ENCODE data around the gene SLC4A1.

The SLC4A1 gene

DNA sequence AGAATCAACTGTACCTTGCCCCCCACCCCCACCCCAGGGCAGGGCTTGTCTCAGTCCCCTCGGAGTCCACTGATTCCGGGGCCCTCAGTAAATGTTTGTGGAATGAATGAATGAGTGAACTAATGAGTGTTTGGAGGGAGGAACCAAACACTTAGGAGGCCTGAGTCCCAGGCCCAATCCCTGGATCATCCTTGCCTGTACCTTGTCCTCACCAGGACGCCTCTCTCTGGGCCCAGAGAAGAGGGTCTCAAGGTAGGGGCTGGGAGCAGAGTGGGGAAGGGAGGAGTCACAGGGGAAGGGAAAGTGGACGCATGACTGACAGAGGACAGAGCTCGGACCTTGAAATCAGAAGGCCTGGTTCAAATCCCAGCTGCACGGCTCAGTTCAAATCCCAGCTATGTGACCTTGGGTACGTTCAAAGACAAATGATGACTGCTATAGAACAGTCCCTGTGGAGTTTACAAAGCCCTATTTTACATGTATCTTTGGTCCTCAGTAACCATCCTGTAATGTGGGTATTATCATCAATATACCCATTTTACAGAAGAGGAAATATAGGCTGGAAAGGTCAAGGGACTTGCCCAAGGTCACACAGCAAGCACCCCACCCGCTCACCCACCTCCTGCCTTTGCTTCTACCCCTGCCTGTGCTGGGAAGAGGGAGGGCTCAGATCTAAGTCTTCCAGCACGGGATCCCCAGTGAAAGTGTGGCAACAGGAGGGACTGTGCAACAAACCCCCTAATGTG, 18.3 kb downstream of the SLC4A1 start:
- no peaks in the 10 kb centered on the region for H3K36me3 ChIP-seq (ENCODE audit: insufficient read depth, low read length)
- no peak overlapping the region for H3K4me3 ChIP-seq (ENCODE audit: low read depth in 1 of 2, low read length in 2 of 2)
- H3K27ac ChIP-seq (ENCODE audit: low read length): no peak overlapping the region
- no peaks in the 10 kb centered on the region for H3K9me3 ChIP-seq (ENCODE audit: insufficient read depth, low read length, severe bottlenecking)
- no peak overlapping the region for H3K4me2 ChIP-seq (ENCODE audit: insufficient read depth, low read length)
- H2AFZ ChIP-seq (ENCODE audit: low read depth, low read length): no peak overlapping the region
- no peaks in the 10 kb centered on the region for H3K79me2 ChIP-seq (ENCODE audit: insufficient read depth, low read length)
- H3K9ac ChIP-seq (ENCODE audit: low read depth, low read length): no peak overlapping the region
- H3K4me1 ChIP-seq (ENCODE audit: insufficient read depth, low read length): no peaks in the 10 kb centered on the region
- no peak for TF ChIP-seq EZH2 (IDR thresholded peaks at IDR 0.05; ENCODE audit: borderline replicate concordance, low read depth, low read length, severe bottlenecking)
- TF ChIP-seq, protein P1, sequence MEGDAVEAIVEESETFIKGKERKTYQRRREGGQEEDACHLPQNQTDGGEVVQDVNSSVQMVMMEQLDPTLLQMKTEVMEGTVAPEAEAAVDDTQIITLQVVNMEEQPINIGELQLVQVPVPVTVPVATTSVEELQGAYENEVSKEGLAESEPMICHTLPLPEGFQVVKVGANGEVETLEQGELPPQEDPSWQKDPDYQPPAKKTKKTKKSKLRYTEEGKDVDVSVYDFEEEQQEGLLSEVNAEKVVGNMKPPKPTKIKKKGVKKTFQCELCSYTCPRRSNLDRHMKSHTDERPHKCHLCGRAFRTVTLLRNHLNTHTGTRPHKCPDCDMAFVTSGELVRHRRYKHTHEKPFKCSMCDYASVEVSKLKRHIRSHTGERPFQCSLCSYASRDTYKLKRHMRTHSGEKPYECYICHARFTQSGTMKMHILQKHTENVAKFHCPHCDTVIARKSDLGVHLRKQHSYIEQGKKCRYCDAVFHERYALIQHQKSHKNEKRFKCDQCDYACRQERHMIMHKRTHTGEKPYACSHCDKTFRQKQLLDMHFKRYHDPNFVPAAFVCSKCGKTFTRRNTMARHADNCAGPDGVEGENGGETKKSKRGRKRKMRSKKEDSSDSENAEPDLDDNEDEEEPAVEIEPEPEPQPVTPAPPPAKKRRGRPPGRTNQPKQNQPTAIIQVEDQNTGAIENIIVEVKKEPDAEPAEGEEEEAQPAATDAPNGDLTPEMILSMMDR (IDR thresholded peaks at IDR 0.05; ENCODE audit: borderline replicate concordance, extremely low read depth, low read length, poor library complexity, severe bottlenecking): no peak
- no peak for ATAC-seq (ENCODE audit: insufficient read depth, low read depth)
- H3K27me3 ChIP-seq (ENCODE audit: insufficient read depth, low read length, poor library complexity): no peaks in the 10 kb centered on the region
- H4K20me1 ChIP-seq (ENCODE audit: insufficient read depth, low read length): 0 out of 2 replicates have a peak, but pooled peaks cover 3% of the 10 kb centered on the region
- no peak for DNase-seq

GRCh38 chr17:44247876-44248736, 19.8 kb downstream of the SLC4A1 start:
- Histone ChIP-seq H3K4me2 (ENCODE audit: insufficient read depth, low read length) (no peak overlapping the region), H3K4me1 (ENCODE audit: insufficient read depth, low read length) (no peaks in the 10 kb centered on the region), H3K36me3 (ENCODE audit: insufficient read depth, low read length) (no peaks in the 10 kb centered on the region), H4K20me1 (ENCODE audit: insufficient read depth, low read length) (0 out of 2 replicates have a peak, but pooled peaks cover 3% of the 10 kb centered on the region), H3K9me3 (ENCODE audit: insufficient read depth, low read length, severe bottlenecking) (no peaks in the 10 kb centered on the region), H3K27ac (ENCODE audit: low read length) (no peak overlapping the region), H3K27me3 (ENCODE audit: insufficient read depth, low read length, poor library complexity) (no peaks in the 10 kb centered on the region), H3K9ac (ENCODE audit: low read depth, low read length) (no peak overlapping the region), H3K4me3 (ENCODE audit: low read depth in 1 of 2, low read length in 2 of 2) (no peak overlapping the region), H2AFZ (ENCODE audit: low read depth, low read length) (no peak overlapping the region), H3K79me2 (ENCODE audit: insufficient read depth, low read length) (no peaks in the 10 kb centered on the region)
- ATAC-seq (ENCODE audit: insufficient read depth, low read depth) (no peak), DNase-seq (no peak)
- no peak for TF ChIP-seq EZH2 (IDR thresholded peaks at IDR 0.05; ENCODE audit: borderline replicate concordance, low read depth, low read length, severe bottlenecking)
- TF ChIP-seq, protein P1 (IDR thresholded peaks at IDR 0.05; ENCODE audit: borderline replicate concordance, extremely low read depth, low read length, poor library complexity, severe bottlenecking): no peak

- Histone ChIP-seq H3K4me1 (ENCODE audit: insufficient read depth, low read length) (no peaks in the 10 kb centered on the region), H3K79me2 (ENCODE audit: insufficient read depth, low read length) (no peaks in the 10 kb centered on the region), H3K27ac (ENCODE audit: low read length) (no peak overlapping the region), H4K20me1 (ENCODE audit: insufficient read depth, low read length) (0 out of 2 replicates have a peak, but pooled peaks cover 3% of the 10 kb centered on the region), H3K4me2 (ENCODE audit: insufficient read depth, low read length) (no peak overlapping the region), H3K27me3 (ENCODE audit: insufficient read depth, low read length, poor library complexity) (no peaks in the 10 kb centered on the region), H3K4me3 (ENCODE audit: low read depth in 1 of 2, low read length in 2 of 2) (no peak overlapping the region), H3K36me3 (ENCODE audit: insufficient read depth, low read length) (no peaks in the 10 kb centered on the region), H2AFZ (ENCODE audit: low read depth, low read length) (no peak overlapping the region), H3K9me3 (ENCODE audit: insufficient read depth, low read length, severe bottlenecking) (no peaks in the 10 kb centered on the region), H3K9ac (ENCODE audit: low read depth, low read length) (no peak overlapping the region)
- no peak for TF ChIP-seq EZH2 (IDR thresholded peaks at IDR 0.05; ENCODE audit: borderline replicate concordance, low read depth, low read length, severe bottlenecking)
- TF ChIP-seq, protein P1 (IDR thresholded peaks at IDR 0.05; ENCODE audit: borderline replicate concordance, extremely low read depth, low read length, poor library complexity, severe bottlenecking): no peak
- DNase-seq: no peak
- ATAC-seq (ENCODE audit: insufficient read depth, low read depth): no peak
These were observed 20.5 kb downstream of the SLC4A1 start for GRCh38 chr17:44247440-44247841.

Data from DND-41 (cell line).